GM12873 (cell line): Measurements from ENCODE around the gene CNDP2.

Experiments used
- CTCF ChIP-seq: IDR thresholded peaks from 2 replicates; pipeline ENCODE4 v1.5.1; 2012; ENCODE audit warnings: low read depth, mild to moderate bottlenecking, moderate library complexity, low read length, control low read depth; ENCODE audit not compliant: insufficient read depth; ENCODE audit errors: missing control alignments

The CNDP2 gene

GRCh38 chr18:74570266-74570665 is 74.1 kb downstream of the CNDP2 start:
- no peak for TF ChIP-seq CTCF

- TF ChIP-seq CTCF: no peak
Observed at GRCh38 chr18:74571895-74572680, 75.9 kb downstream of the CNDP2 start.

GRCh38 chr18:74573053-74573452 is 76.9 kb downstream of the CNDP2 start:
- TF ChIP-seq CTCF: no peak
